NCI-H82 treated with DMSO at 0.1 percent for 48 hours (cell line): ENCODE results near the gene TMEM132D.

ENCODE experiments used
- DNase-seq: peaks from one replicate; lab custom pipeline; 2025; ENCODE audit not compliant: unreplicated experiment; lab: John Stamatoyannopoulos, UW

Gene TMEM132D

GRCh38 chr12:129750421-129750820 lies 153.4 kb downstream of the TMEM132D start:
- no peak for DNase-seq

- no peak for DNase-seq
Observed at GRCh38 chr12:129746318-129746717, 157.5 kb downstream of the TMEM132D start.

- no peak for DNase-seq
Observed at GRCh38 chr12:129729170-129729569, 174.7 kb downstream of the TMEM132D start.

GRCh38 chr12:129727100-129727499 lies 176.7 kb downstream of the TMEM132D start:
- no peak for DNase-seq

- DNase-seq: no peak
Observed at GRCh38 chr12:129723260-129723659, 180.6 kb downstream of the TMEM132D start.

GRCh38 chr12:129720618-129721017 lies 183.2 kb downstream of the TMEM132D start:
- DNase-seq: no peak

- DNase-seq: no peak
Observed at GRCh38 chr12:129719416-129719815, 184.4 kb downstream of the TMEM132D start.

- DNase-seq: no peak
Observed at GRCh38 chr12:129717438-129717837, 186.4 kb downstream of the TMEM132D start.

- DNase-seq: no peak
Observed at GRCh38 chr12:129716825-129717224, 187.0 kb downstream of the TMEM132D start.

- DNase-seq: no peak
Observed at GRCh38 chr12:129706716-129707115, 197.1 kb downstream of the TMEM132D start.

GRCh38 chr12:129704232-129704830 lies 199.5 kb downstream of the TMEM132D start:
- no peak for DNase-seq

GRCh38 chr12:129701631-129702101 lies 202.2 kb downstream of the TMEM132D start:
- DNase-seq: no peak

- DNase-seq: no peak
Observed at GRCh38 chr12:129700036-129700435, 203.8 kb downstream of the TMEM132D start.

GRCh38 chr12:129696926-129697325 lies 206.9 kb downstream of the TMEM132D start:
- no peak for DNase-seq

- no peak for DNase-seq
Observed at GRCh38 chr12:129696405-129696804, 207.4 kb downstream of the TMEM132D start.

- no peak for DNase-seq
Observed at GRCh38 chr12:129693731-129694130, 210.1 kb downstream of the TMEM132D start.

GRCh38 chr12:129687731-129688130 lies 216.1 kb downstream of the TMEM132D start:
- no peak for DNase-seq

- DNase-seq: no peak
Observed at GRCh38 chr12:129681830-129682229, 222.0 kb downstream of the TMEM132D start.

- DNase-seq: no peak
Observed at GRCh38 chr12:129681151-129681550, 222.7 kb downstream of the TMEM132D start.

GRCh38 chr12:129676411-129676810 lies 227.4 kb downstream of the TMEM132D start:
- no peak for DNase-seq

- DNase-seq: no peak
Observed at GRCh38 chr12:129675947-129676346, 227.9 kb downstream of the TMEM132D start.

- no peak for DNase-seq
Observed at GRCh38 chr12:129675496-129675895, 228.3 kb downstream of the TMEM132D start.

- DNase-seq: no peak
Observed at GRCh38 chr12:129673806-129674205, 230.0 kb downstream of the TMEM132D start.
